ENCODE data around the gene ART4.

Gene ART4

GRCh38 chr12:14814014-14814413 is 29.3 kb downstream of the ART4 start, which contains the start of gene SMCO3:
Gene SMCO3, minus strand, starts transcription at chr12:14814182. Its CDS starts 7,502 bp downstream, at chr12:14806680.
- no peak for DNase-seq
- no peak within 1 kb of the TSS for H4K8ac ChIP-seq (ENCODE audit: low read length)
- H2BK12ac ChIP-seq (ENCODE audit: low read length in 2 of 2): no peak within 1 kb of the TSS
- no peak within 1 kb of the TSS for H3K4ac ChIP-seq (ENCODE audit: low read depth in 1 of 2, low read length in 2 of 2)
- no peak within 1 kb of the TSS for H4K91ac ChIP-seq (ENCODE audit: low read length)
- no peak within 1 kb of the TSS for H2BK15ac ChIP-seq (ENCODE audit: low read depth, poor library complexity, severe bottlenecking)
- H3K18ac ChIP-seq (ENCODE audit: low read depth in 1 of 2, low read length in 2 of 2): no peak within 1 kb of the TSS
- H2BK5ac ChIP-seq (ENCODE audit: low read depth, low read length, poor library complexity, severe bottlenecking): no peak within 1 kb of the TSS
- 87% methylated on average over 3 of the region's 3 CpGs for WGBS
- no peak within 1 kb of the TSS for H3K27ac ChIP-seq (ENCODE audit: low read length, poor library complexity, severe bottlenecking)
- H3K9ac ChIP-seq (ENCODE audit: low read length): peak within 1 kb of the TSS; percentile 13
- no peak within 1 kb of the TSS for H2BK120ac ChIP-seq (ENCODE audit: low read depth, low read length)
- no peaks in the 10 kb centered on the region for H3K27me3 ChIP-seq (ENCODE audit: control insufficient read depth in 1 of 2, insufficient read depth in 1 of 2, low read length in 2 of 2)
- no peaks in the 10 kb centered on the region for H3K36me3 ChIP-seq (ENCODE audit: control insufficient read depth in 1 of 2, insufficient read depth in 2 of 2, low read depth in 1 of 2, low read length in 2 of 2)
- H3K14ac ChIP-seq (ENCODE audit: low read length in 2 of 2): no peak within 1 kb of the TSS
- H2AK5ac ChIP-seq (ENCODE audit: low read length, severe bottlenecking): no peak within 1 kb of the TSS
- H3K4me2 ChIP-seq (ENCODE audit: low read length, poor library complexity, severe bottlenecking): no peak within 1 kb of the TSS
- H3K23ac ChIP-seq (ENCODE audit: low read length in 2 of 2): no peak within 1 kb of the TSS
- no peaks in the 10 kb centered on the region for H3K79me1 ChIP-seq (replicated peaks; ENCODE audit: low read length, poor library complexity, severe bottlenecking)
- H3K9me3 ChIP-seq (ENCODE audit: control insufficient read depth, low read length): no peaks in the 10 kb centered on the region
- no peak within 1 kb of the TSS for H2AFZ ChIP-seq (ENCODE audit: low read depth, low read length)
- no peak within 1 kb of the TSS for H3K4me3 ChIP-seq (ENCODE audit: insufficient read depth in 1 of 2, low read depth in 1 of 2, low read length in 2 of 2)
- H3K4me1 ChIP-seq (ENCODE audit: control insufficient read depth, insufficient read depth, low read depth, low read length): no peaks in the 10 kb centered on the region

DNA sequence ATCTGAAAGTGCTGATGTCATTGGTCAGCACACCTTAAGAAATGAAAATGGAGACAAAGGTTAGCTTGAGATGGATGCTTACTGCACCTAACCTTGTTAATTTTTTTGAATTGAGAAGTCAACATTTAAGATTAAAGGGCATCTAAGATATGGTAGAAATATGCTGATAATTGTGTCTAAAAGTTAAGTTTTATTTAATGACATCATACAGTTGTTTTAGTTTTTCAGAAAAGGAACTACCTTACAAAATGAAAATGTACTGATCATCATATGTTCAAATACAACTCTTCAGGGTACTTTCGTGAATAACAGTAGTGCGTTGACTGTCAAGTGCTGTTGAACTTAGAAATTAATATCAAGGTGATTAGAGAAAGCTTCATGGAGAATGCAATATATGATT is 31.8 kb downstream of the ART4 start:
- H3K27me3 ChIP-seq (ENCODE audit: control insufficient read depth in 1 of 2, insufficient read depth in 1 of 2, low read length in 2 of 2): no peaks in the 10 kb centered on the region
- WGBS: 94% methylated on average over 2 of the region's 2 CpGs
- H2AK5ac ChIP-seq (ENCODE audit: low read length, severe bottlenecking): no peak overlapping the region
- no peak overlapping the region for H3K18ac ChIP-seq (ENCODE audit: low read depth in 1 of 2, low read length in 2 of 2)
- H3K79me1 ChIP-seq (replicated peaks; ENCODE audit: low read length, poor library complexity, severe bottlenecking): no peaks in the 10 kb centered on the region
- H4K8ac ChIP-seq (ENCODE audit: low read length): no peak overlapping the region
- H3K4me3 ChIP-seq (ENCODE audit: insufficient read depth in 1 of 2, low read depth in 1 of 2, low read length in 2 of 2): no peak overlapping the region
- no peaks in the 10 kb centered on the region for H3K9me3 ChIP-seq (ENCODE audit: control insufficient read depth, low read length)
- no peak overlapping the region for H2AFZ ChIP-seq (ENCODE audit: low read depth, low read length)
- no peak for DNase-seq
- no peak overlapping the region for H3K4me2 ChIP-seq (ENCODE audit: low read length, poor library complexity, severe bottlenecking)
- H4K91ac ChIP-seq (ENCODE audit: low read length): no peak overlapping the region
- H3K36me3 ChIP-seq (ENCODE audit: control insufficient read depth in 1 of 2, insufficient read depth in 2 of 2, low read depth in 1 of 2, low read length in 2 of 2): no peaks in the 10 kb centered on the region
- H3K23ac ChIP-seq (ENCODE audit: low read length in 2 of 2): no peak overlapping the region
- H3K9ac ChIP-seq (ENCODE audit: low read length): no peak overlapping the region
- H2BK5ac ChIP-seq (ENCODE audit: low read depth, low read length, poor library complexity, severe bottlenecking): no peak overlapping the region
- no peak overlapping the region for H2BK12ac ChIP-seq (ENCODE audit: low read length in 2 of 2)
- no peak overlapping the region for H3K4ac ChIP-seq (ENCODE audit: low read depth in 1 of 2, low read length in 2 of 2)
- no peak overlapping the region for H3K27ac ChIP-seq (ENCODE audit: low read length, poor library complexity, severe bottlenecking)
- no peak overlapping the region for H3K14ac ChIP-seq (ENCODE audit: low read length in 2 of 2)
- H2BK120ac ChIP-seq (ENCODE audit: low read depth, low read length): no peak overlapping the region
- H2BK15ac ChIP-seq (ENCODE audit: low read depth, poor library complexity, severe bottlenecking): no peak overlapping the region
- no peaks in the 10 kb centered on the region for H3K4me1 ChIP-seq (ENCODE audit: control insufficient read depth, insufficient read depth, low read depth, low read length)

DNA sequence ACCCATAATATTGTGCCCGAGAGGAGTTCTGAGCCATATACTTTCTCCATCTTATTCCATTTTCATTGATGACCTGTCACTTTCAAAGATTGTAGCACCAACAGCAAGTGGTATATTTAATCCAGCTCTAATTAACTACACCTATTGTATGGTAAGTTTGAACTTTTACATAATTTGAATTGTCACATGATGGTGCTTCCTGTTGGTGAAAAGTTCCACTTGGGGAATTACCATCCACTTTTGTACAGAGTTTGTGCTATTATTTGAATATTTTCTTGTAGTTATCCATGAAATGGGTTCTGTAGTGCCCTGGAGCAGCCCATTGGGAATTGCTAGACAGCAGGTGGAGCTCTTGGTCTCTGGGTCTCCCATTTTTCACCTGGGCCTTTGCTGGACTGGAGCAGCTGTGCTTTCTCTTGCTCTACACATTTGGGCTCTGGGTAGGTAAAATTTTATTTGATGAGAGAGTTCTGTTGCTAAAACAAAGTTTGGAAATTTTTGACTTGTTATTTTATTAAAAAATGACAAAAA is 32.3 kb downstream of the ART4 start:
- Histone ChIP-seq H3K27me3 (ENCODE audit: control insufficient read depth in 1 of 2, insufficient read depth in 1 of 2, low read length in 2 of 2) (no peaks in the 10 kb centered on the region), H4K91ac (ENCODE audit: low read length) (no peak overlapping the region), H3K23ac (ENCODE audit: low read length in 2 of 2) (no peak overlapping the region), H3K79me1 (replicated peaks; ENCODE audit: low read length, poor library complexity, severe bottlenecking) (peaks cover under 1% of the 10 kb centered on the region), H2BK120ac (ENCODE audit: low read depth, low read length) (no peak overlapping the region), H3K36me3 (ENCODE audit: control insufficient read depth in 1 of 2, insufficient read depth in 2 of 2, low read depth in 1 of 2, low read length in 2 of 2) (no peaks in the 10 kb centered on the region), H3K4ac (ENCODE audit: low read depth in 1 of 2, low read length in 2 of 2) (no peak overlapping the region), H3K9ac (ENCODE audit: low read length) (no peak overlapping the region), H3K4me1 (ENCODE audit: control insufficient read depth, insufficient read depth, low read depth, low read length) (no peaks in the 10 kb centered on the region), H4K8ac (ENCODE audit: low read length) (no peak overlapping the region), H3K4me2 (ENCODE audit: low read length, poor library complexity, severe bottlenecking) (no peak overlapping the region), H3K27ac (ENCODE audit: low read length, poor library complexity, severe bottlenecking) (no peak overlapping the region), H3K9me3 (ENCODE audit: control insufficient read depth, low read length) (no peaks in the 10 kb centered on the region), H2BK15ac (ENCODE audit: low read depth, poor library complexity, severe bottlenecking) (no peak overlapping the region), H2BK12ac (ENCODE audit: low read length in 2 of 2) (no peak overlapping the region), H2AFZ (ENCODE audit: low read depth, low read length) (no peak overlapping the region), H3K4me3 (ENCODE audit: insufficient read depth in 1 of 2, low read depth in 1 of 2, low read length in 2 of 2) (no peak overlapping the region), H3K14ac (ENCODE audit: low read length in 2 of 2) (no peak overlapping the region), H3K18ac (ENCODE audit: low read depth in 1 of 2, low read length in 2 of 2) (no peak overlapping the region), H2AK5ac (ENCODE audit: low read length, severe bottlenecking) (no peak overlapping the region), H2BK5ac (ENCODE audit: low read depth, low read length, poor library complexity, severe bottlenecking) (no peak overlapping the region)
- peak; percentile 39 for DNase-seq
- 75% methylated on average over 1 of the region's 1 CpG for WGBS

DNA sequence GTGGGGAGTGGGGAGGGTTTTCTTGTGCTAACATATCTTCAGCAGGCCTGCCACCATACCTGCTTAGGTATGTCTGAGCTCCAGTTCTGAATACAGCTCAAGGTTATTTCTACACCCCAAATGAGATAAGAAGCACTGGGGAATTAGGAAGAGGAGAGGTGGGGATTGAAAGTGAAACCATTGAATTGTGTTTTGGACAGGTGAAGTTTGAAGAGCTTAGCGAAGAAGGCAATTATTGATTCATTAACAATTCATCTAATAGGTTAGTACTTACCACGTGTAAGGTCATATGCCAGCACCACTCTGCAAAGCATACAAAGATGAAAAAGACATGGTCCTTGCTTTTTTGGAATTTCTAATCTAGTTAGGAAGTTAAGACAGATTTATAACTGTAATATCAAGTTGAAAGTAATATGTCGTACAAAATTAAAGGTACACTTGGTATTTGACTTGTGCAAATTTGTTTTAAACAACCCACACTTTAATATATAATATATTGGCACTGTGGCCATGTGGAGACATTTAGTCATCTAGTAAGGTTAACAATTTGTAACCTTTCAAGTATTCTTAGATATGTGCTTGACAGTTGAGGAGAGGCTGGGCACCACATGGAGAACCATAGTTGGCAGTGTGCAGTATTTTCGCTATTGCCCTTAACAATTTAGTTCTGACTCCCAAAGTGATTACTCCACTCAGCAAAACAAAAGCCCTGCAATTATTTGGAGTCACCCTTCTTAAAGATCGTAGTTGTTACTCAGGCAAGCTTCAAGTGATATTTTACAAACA is 33.0 kb downstream of the ART4 start:
- Histone ChIP-seq H2BK120ac (ENCODE audit: low read depth, low read length) (no peak overlapping the region), H3K36me3 (ENCODE audit: control insufficient read depth in 1 of 2, insufficient read depth in 2 of 2, low read depth in 1 of 2, low read length in 2 of 2) (no peaks in the 10 kb centered on the region)
- 79% methylated on average over 2 of the region's 5 CpGs for WGBS

More for the DNA sequence above, 33.0 kb downstream of the ART4 start:
- H3K4me2 ChIP-seq (ENCODE audit: low read length, poor library complexity, severe bottlenecking): no peak overlapping the region
- H3K9me3 ChIP-seq (ENCODE audit: control insufficient read depth, low read length): no peaks in the 10 kb centered on the region
- H3K4ac ChIP-seq (ENCODE audit: low read depth in 1 of 2, low read length in 2 of 2): no peak overlapping the region
- H2BK5ac ChIP-seq (ENCODE audit: low read depth, low read length, poor library complexity, severe bottlenecking): no peak overlapping the region
- H4K8ac ChIP-seq (ENCODE audit: low read length): no peak overlapping the region
- H2BK12ac ChIP-seq (ENCODE audit: low read length in 2 of 2): no peak overlapping the region
- H4K91ac ChIP-seq (ENCODE audit: low read length): no peak overlapping the region
- H3K23ac ChIP-seq (ENCODE audit: low read length in 2 of 2): no peak overlapping the region
- H3K4me3 ChIP-seq (ENCODE audit: insufficient read depth in 1 of 2, low read depth in 1 of 2, low read length in 2 of 2): no peak overlapping the region
- H2AFZ ChIP-seq (ENCODE audit: low read depth, low read length): no peak overlapping the region
- no peaks in the 10 kb centered on the region for H3K27me3 ChIP-seq (ENCODE audit: control insufficient read depth in 1 of 2, insufficient read depth in 1 of 2, low read length in 2 of 2)
- no peak overlapping the region for H3K14ac ChIP-seq (ENCODE audit: low read length in 2 of 2)
- no peak overlapping the region for H3K18ac ChIP-seq (ENCODE audit: low read depth in 1 of 2, low read length in 2 of 2)
- H3K27ac ChIP-seq (ENCODE audit: low read length, poor library complexity, severe bottlenecking): no peak overlapping the region
- no peak overlapping the region for H2AK5ac ChIP-seq (ENCODE audit: low read length, severe bottlenecking)
- no peak overlapping the region for H3K9ac ChIP-seq (ENCODE audit: low read length)
- H3K4me1 ChIP-seq (ENCODE audit: control insufficient read depth, insufficient read depth, low read depth, low read length): no peaks in the 10 kb centered on the region
- peaks cover 2% of the 10 kb centered on the region for H3K79me1 ChIP-seq (replicated peaks; ENCODE audit: low read length, poor library complexity, severe bottlenecking)
- no peak overlapping the region for H2BK15ac ChIP-seq (ENCODE audit: low read depth, poor library complexity, severe bottlenecking)
- no peak for DNase-seq
